ENCODE data around the gene SENP3. TPM values are rescaled to one million over a fixed set of nuclear protein-coding genes. Genes with fewer than 3 reads are reported as not detected.

The SENP3 gene
- total and polyA plus RNA-seq, 2 experiments from 2014 or later = 35.4 to 61.1 TPM

DNA sequence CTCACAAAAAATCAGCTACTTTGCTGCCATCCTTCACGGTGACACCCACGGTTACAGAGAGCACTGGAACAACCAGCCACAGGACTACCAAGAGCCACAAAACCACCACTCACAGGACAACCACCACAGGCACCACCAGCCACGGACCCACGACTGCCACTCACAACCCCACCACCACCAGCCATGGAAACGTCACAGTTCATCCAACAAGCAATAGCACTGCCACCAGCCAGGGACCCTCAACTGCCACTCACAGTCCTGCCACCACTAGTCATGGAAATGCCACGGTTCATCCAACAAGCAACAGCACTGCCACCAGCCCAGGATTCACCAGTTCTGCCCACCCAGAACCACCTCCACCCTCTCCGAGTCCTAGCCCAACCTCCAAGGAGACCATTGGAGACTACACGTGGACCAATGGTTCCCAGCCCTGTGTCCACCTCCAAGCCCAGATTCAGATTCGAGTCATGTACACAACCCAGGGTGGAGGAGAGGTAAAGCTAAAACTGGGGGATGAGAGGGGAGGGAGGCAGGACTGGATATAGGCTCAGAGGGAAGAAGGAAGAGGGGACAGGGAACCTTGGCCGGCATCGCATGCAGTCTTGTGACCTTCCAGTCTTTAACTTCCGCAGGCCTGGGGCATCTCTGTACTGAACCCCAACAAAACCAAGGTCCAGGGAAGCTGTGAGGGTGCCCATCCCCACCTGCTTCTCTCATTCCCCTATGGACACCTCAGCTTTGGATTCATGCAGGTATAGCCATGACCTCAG, 18.3 kb downstream of the SENP3 start:
- Histone ChIP-seq H3K4me1 (ENCODE audit: insufficient read depth) (peaks cover 36% of the 10 kb centered on the region), H3K27ac (peak overlapping the region; percentile 98), H3K9me2 (replicated peaks; ENCODE audit: insufficient read depth) (no peaks in the 10 kb centered on the region), H3K4me2 (peak overlapping the region; percentile 71), H3K4me3 (no peak overlapping the region), H3K36me3 (replicated peaks; ENCODE audit: insufficient read depth, low read depth) (peaks cover 2% of the 10 kb centered on the region), H3K79me2 (peaks cover 68% of the 10 kb centered on the region), H4K20me1 (ENCODE audit: insufficient read depth, poor library complexity, severe bottlenecking) (peaks cover 32% of the 10 kb centered on the region), H2AFZ (no peak overlapping the region), H3K9me3 (ENCODE audit: low read depth) (no peaks in the 10 kb centered on the region), H3K27me3 (no peaks in the 10 kb centered on the region)
- DNase-seq (ENCODE audit: low spot score) = no peak
- WGBS (ENCODE audit: low lambda C conversion rate, missing lambda C conversion rate) = 89% methylated on average over 12 of the region's 12 CpGs
- TF ChIP-seq EZH2 (IDR thresholded peaks at IDR 0.05; ENCODE audit: borderline replicate concordance) (no peak), EZH2phosphoT487 (IDR thresholded peaks at IDR 0.05; ENCODE audit: low read depth, severe bottlenecking, unreplicated experiment) (no peak)
- TF ChIP-seq, protein P1, sequence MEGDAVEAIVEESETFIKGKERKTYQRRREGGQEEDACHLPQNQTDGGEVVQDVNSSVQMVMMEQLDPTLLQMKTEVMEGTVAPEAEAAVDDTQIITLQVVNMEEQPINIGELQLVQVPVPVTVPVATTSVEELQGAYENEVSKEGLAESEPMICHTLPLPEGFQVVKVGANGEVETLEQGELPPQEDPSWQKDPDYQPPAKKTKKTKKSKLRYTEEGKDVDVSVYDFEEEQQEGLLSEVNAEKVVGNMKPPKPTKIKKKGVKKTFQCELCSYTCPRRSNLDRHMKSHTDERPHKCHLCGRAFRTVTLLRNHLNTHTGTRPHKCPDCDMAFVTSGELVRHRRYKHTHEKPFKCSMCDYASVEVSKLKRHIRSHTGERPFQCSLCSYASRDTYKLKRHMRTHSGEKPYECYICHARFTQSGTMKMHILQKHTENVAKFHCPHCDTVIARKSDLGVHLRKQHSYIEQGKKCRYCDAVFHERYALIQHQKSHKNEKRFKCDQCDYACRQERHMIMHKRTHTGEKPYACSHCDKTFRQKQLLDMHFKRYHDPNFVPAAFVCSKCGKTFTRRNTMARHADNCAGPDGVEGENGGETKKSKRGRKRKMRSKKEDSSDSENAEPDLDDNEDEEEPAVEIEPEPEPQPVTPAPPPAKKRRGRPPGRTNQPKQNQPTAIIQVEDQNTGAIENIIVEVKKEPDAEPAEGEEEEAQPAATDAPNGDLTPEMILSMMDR (IDR thresholded peaks at IDR 0.05; ENCODE audit: poor library complexity) = no peak

DNA sequence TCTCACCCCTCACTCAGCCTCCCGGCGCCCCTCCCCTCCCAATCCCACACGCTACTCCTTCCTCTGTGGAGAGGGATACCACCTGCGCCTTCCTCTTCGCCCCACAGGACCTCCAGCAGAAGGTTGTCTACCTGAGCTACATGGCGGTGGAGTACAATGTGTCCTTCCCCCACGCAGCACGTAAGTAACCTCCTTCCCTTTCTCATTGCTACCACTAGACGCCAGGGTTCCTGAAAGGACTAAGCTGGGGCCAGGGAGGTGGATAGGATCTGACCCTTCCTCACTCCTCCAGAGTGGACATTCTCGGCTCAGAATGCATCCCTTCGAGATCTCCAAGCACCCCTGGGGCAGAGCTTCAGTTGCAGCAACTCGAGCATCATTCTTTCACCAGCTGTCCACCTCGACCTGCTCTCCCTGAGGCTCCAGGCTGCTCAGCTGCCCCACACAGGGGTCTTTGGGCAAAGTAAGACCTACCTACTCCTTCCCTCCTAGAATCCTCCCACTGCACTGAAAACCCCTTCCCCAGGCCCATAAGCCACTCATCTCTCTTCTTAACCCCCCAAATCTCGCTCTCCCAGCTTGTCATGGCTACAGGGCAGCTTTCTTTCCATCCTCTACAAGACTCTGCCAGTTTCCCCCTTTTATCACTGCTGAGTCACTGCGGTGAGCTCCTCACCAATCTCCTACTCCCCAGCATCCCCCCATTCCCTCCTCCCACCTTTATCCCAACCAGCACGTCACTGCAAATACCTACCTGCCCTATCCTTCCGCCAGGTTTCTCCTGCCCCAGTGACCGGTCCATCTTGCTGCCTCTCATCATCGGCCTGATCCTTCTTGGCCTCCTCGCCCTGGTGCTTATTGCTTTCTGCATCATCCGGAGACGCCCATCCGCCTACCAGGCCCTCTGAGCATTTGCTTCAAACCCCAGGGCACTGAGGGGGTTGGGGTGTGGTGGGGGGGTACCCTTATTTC, 19.2 kb downstream of the SENP3 start:
- no peak overlapping the region for H2AFZ ChIP-seq
- no peak overlapping the region for H3K4me3 ChIP-seq
- no peaks in the 10 kb centered on the region for H3K27me3 ChIP-seq
- no peak for DNase-seq (ENCODE audit: low spot score)
- 91% methylated on average over 23 of the region's 23 CpGs for WGBS (ENCODE audit: low lambda C conversion rate, missing lambda C conversion rate)
- peak overlapping the region; percentile 71 for H3K4me2 ChIP-seq
- H3K9me2 ChIP-seq (replicated peaks; ENCODE audit: insufficient read depth) = no peaks in the 10 kb centered on the region
- no peak for TF ChIP-seq EZH2 (IDR thresholded peaks at IDR 0.05; ENCODE audit: borderline replicate concordance)
- TF ChIP-seq EZH2phosphoT487 (IDR thresholded peaks at IDR 0.05; ENCODE audit: low read depth, severe bottlenecking, unreplicated experiment) = no peak
- TF ChIP-seq, protein P1 (IDR thresholded peaks at IDR 0.05; ENCODE audit: poor library complexity) = no peak
- peaks cover 68% of the 10 kb centered on the region for H3K79me2 ChIP-seq
- H3K27ac ChIP-seq = peak overlapping the region; percentile 98
- H3K9me3 ChIP-seq (ENCODE audit: low read depth) = no peaks in the 10 kb centered on the region
- peaks cover 24% of the 10 kb centered on the region for H4K20me1 ChIP-seq (ENCODE audit: insufficient read depth, poor library complexity, severe bottlenecking)
- no peaks in the 10 kb centered on the region for H3K36me3 ChIP-seq (replicated peaks; ENCODE audit: insufficient read depth, low read depth)
- peaks cover 28% of the 10 kb centered on the region for H3K4me1 ChIP-seq (ENCODE audit: insufficient read depth)

DNA sequence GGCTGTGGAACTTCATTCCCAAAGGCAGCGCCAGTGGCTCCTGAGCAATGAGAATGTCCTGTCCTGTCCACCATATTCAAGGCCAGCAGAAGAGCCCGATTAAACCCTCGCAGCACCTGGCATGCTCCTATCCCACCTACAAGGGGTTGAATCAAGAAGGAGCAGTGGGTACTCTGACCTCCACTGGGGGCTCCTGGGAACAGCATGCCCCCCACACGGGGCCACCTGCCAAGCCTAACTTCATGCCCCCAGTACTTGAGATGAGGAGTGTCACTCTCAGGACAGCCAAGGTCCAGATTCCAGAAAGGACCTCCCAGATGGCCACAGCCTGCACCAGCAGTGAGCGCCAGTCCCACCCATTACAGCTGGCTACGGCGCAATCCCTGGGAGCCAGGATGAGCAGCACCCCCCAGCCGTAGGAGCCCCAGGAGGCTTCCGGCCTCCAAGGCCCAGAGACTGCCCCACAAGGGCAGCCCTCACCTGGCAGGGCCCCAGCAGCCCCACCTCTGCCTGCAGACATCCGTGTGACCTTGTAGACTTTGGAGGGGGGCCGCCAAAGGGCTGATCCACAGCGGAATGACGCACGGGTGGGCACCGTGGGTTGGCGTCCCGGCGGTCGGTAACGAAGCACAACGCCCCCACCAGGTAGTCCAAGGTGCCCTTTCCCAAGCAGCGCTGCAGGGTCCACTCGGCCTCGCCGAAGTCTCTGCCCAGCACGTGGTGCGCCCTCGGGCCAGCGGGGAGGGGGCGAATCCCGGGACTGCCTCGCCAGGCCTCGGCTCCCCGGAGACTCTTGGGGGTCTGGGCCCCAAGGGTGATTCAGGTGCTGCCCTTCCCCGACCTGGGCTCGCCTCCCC, 20.9 kb downstream of the SENP3 start:
- peak overlapping the region; percentile 67 for H3K4me2 ChIP-seq
- H3K4me3 ChIP-seq = no peak overlapping the region
- no peaks in the 10 kb centered on the region for H3K36me3 ChIP-seq (replicated peaks; ENCODE audit: insufficient read depth, low read depth)
- no peak for TF ChIP-seq EZH2phosphoT487 (IDR thresholded peaks at IDR 0.05; ENCODE audit: low read depth, severe bottlenecking, unreplicated experiment)
- TF ChIP-seq EZH2 (IDR thresholded peaks at IDR 0.05; ENCODE audit: borderline replicate concordance) = no peak
- TF ChIP-seq, protein P1 (IDR thresholded peaks at IDR 0.05; ENCODE audit: poor library complexity) = no peak
- H4K20me1 ChIP-seq (ENCODE audit: insufficient read depth, poor library complexity, severe bottlenecking) = peaks cover 6% of the 10 kb centered on the region
- no peaks in the 10 kb centered on the region for H3K27me3 ChIP-seq
- no peak for DNase-seq (ENCODE audit: low spot score)
- H3K9me2 ChIP-seq (replicated peaks; ENCODE audit: insufficient read depth) = no peaks in the 10 kb centered on the region
- no peaks in the 10 kb centered on the region for H3K9me3 ChIP-seq (ENCODE audit: low read depth)
- H3K27ac ChIP-seq = peak overlapping the region; percentile 96
- H3K4me1 ChIP-seq (ENCODE audit: insufficient read depth) = peaks cover 26% of the 10 kb centered on the region
- no peak overlapping the region for H2AFZ ChIP-seq
- H3K79me2 ChIP-seq = peaks cover 54% of the 10 kb centered on the region
- WGBS (ENCODE audit: low lambda C conversion rate, missing lambda C conversion rate) = 96% methylated on average over 35 of the region's 36 CpGs
